Smooth muscle cell (in vitro differentiated cells): Measurements from ENCODE around the gene GALNT18. TPM values are rescaled to one million over a fixed set of nuclear protein-coding genes. Genes with fewer than 3 reads are reported as not detected.

Experiments
- DNase-seq: peaks from one replicate; lab custom pipeline; 2025; ENCODE audit not compliant: unreplicated experiment; lab: John Stamatoyannopoulos, UW
- H2AFZ ChIP-seq: fragments of 200-600 bp; sonication (generic); 2 replicates; pipeline ENCODE4 v1.6.0; 2016; ENCODE audit warnings: antibody characterized with exemption, low read depth, mild to moderate bottlenecking
- H3F3A ChIP-seq: fragments of 200-600 bp; sonication (generic); 2 replicates; pipeline ENCODE4 v1.6.0; 2017; ENCODE audit warnings: antibody characterized with exemption, low read depth
- H3K27ac ChIP-seq: fragments of 200-600 bp; sonication (generic); 2 replicates; pipeline ENCODE4 v1.5.1; 2016; ENCODE audit warnings: low read depth, mild to moderate bottlenecking
- H3K27me3 ChIP-seq: fragments of 200-600 bp; sonication (generic); 2 replicates; pipeline ENCODE4 v1.6.1; 2016; ENCODE audit warnings: low read depth, mild to moderate bottlenecking
- H3K36me3 ChIP-seq: fragments of 200-600 bp; sonication (generic); 2 replicates; pipeline ENCODE4 v1.5.1; 2016; ENCODE audit warnings: low read depth
- H3K4me1 ChIP-seq: fragments of 200-600 bp; sonication (generic); 2 replicates; pipeline ENCODE4 v1.5.1; 2016; ENCODE audit warnings: low read depth
- H3K4me2 ChIP-seq: fragments of 200-600 bp; sonication (generic); 2 replicates; pipeline ENCODE4 v1.6.0; 2016; ENCODE audit warnings: mild to moderate bottlenecking
- H3K4me3 ChIP-seq: fragments of 200-600 bp; sonication (generic); 2 replicates; pipeline ENCODE4 v1.5.1; 2016; ENCODE audit warnings: mild to moderate bottlenecking
- H3K79me2 ChIP-seq: fragments of 200-600 bp; sonication (generic); 2 replicates; pipeline ENCODE4 v1.6.0; 2016; ENCODE audit warnings: low read depth, mild to moderate bottlenecking
- H3K9ac ChIP-seq: fragments of 200-600 bp; sonication (generic); 2 replicates; pipeline ENCODE4 v1.6.0; 2016; ENCODE audit warnings: low read depth
- H3K9me3 ChIP-seq: fragments of 200-600 bp; sonication (generic); replicated peaks from 2 replicates; pipeline ENCODE4 v1.5.1; 2016; ENCODE audit warnings: low read depth
- H4K20me1 ChIP-seq: fragments of 200-600 bp; sonication (generic); 2 replicates; pipeline ENCODE4 v1.6.0; 2016; ENCODE audit warnings: low read depth
- WGBS: methylation state at CpG from one replicate; pipeline ENCODE4 v1.1.7; 2016; ENCODE audit warnings: low lambda C conversion rate; 5-methylcytosine and 5-hydroxymethylcytosine counted together
- polyA plus RNA-seq: library from polyadenylated mRNA; unstranded; fragments of >200 nt; fragmentation: Nextera tagmentation; extraction: Ambion mirVana; gene quantifications from 2 replicates; pipeline ENCODE4 v1.2.1, GENCODE V29; 2016
- total RNA-seq: library from RNA; depleted of rRNA; stranded (reverse); fragments of >200 nt; gene quantifications from 2 replicates; pipeline ENCODE4 v1.2.3, GENCODE V29; 2014
- TF ChIP-seq, protein P1 (sequence below): fragments of 200-600 bp; sonication (generic); IDR thresholded peaks from 2 replicates; pipeline ENCODE4 v1.5.1; 2017; ENCODE audit warnings: borderline replicate concordance, mild to moderate bottlenecking, antibody characterized with exemption; ENCODE audit not compliant: insufficient read depth, poor library complexity, severe bottlenecking

Gene GALNT18
- total and polyA plus RNA-seq, 2 experiments from 2014 or later = 11.5 to 16.3 TPM

DNA sequence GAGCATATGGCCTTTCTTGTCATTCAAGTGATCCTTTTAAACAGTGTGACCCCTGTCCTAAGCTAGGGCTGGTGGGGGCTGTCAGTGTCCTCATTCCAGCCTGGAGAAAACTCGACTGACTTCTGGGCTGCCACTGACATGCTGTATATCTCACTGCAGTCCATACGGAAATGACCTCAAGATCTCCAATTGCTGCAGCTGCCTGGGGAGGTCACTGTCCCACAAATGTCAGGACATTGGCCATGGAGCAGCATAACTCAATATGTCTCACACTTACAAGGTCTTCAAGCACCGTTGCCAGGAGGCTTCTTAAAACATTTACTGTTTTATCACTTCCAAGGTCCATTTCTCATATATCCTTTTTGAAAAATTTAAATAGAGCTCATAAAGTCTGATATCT lies 240.9 kb downstream of the GALNT18 start:
- Histone ChIP-seq H3F3A (no peaks in the 10 kb centered on the region), H3K9me3 (no peaks in the 10 kb centered on the region), H3K4me3 (no peak overlapping the region), H3K4me1 (no peaks in the 10 kb centered on the region), H3K79me2 (no peaks in the 10 kb centered on the region), H4K20me1 (no peaks in the 10 kb centered on the region), H3K36me3 (no peaks in the 10 kb centered on the region), H2AFZ (no peak overlapping the region), H3K9ac (no peak overlapping the region), H3K4me2 (no peak overlapping the region), H3K27me3 (no peaks in the 10 kb centered on the region), H3K27ac (no peak overlapping the region)
- TF ChIP-seq, protein P1, sequence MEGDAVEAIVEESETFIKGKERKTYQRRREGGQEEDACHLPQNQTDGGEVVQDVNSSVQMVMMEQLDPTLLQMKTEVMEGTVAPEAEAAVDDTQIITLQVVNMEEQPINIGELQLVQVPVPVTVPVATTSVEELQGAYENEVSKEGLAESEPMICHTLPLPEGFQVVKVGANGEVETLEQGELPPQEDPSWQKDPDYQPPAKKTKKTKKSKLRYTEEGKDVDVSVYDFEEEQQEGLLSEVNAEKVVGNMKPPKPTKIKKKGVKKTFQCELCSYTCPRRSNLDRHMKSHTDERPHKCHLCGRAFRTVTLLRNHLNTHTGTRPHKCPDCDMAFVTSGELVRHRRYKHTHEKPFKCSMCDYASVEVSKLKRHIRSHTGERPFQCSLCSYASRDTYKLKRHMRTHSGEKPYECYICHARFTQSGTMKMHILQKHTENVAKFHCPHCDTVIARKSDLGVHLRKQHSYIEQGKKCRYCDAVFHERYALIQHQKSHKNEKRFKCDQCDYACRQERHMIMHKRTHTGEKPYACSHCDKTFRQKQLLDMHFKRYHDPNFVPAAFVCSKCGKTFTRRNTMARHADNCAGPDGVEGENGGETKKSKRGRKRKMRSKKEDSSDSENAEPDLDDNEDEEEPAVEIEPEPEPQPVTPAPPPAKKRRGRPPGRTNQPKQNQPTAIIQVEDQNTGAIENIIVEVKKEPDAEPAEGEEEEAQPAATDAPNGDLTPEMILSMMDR = no peak
- 78% methylated on average over 3 of the region's 3 CpGs for WGBS
- no peak for DNase-seq

DNA sequence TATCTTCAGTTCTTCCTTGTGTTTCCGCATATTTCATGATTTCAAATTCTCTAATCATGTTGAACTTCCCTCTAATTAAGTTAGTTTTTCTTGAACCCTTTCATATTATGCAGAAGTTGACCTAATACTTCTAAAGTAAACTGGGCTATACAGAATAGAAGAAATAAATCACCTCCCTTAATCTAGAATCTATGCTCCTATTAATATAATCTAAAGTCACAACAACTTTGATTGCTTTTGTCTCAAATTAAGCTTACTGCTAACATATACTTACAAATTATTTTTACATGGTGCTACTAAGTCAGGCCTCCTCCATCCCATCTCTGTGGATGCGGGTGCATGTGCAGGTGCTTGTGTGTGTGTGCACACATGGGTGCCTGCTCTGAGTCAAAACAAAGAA lies 241.5 kb downstream of the GALNT18 start:
- TF ChIP-seq, protein P1 = no peak
- H3K9ac ChIP-seq = no peak overlapping the region
- no peaks in the 10 kb centered on the region for H3K27me3 ChIP-seq
- H3K79me2 ChIP-seq = no peaks in the 10 kb centered on the region
- no peak overlapping the region for H3K4me3 ChIP-seq
- no peak overlapping the region for H3K4me2 ChIP-seq
- H3K27ac ChIP-seq = no peak overlapping the region
- H3K36me3 ChIP-seq = no peaks in the 10 kb centered on the region
- WGBS = 97% methylated on average over 2 of the region's 2 CpGs
- no peaks in the 10 kb centered on the region for H3K4me1 ChIP-seq
- no peaks in the 10 kb centered on the region for H4K20me1 ChIP-seq
- no peaks in the 10 kb centered on the region for H3K9me3 ChIP-seq
- no peaks in the 10 kb centered on the region for H3F3A ChIP-seq
- no peak overlapping the region for H2AFZ ChIP-seq
- no peak for DNase-seq

DNA sequence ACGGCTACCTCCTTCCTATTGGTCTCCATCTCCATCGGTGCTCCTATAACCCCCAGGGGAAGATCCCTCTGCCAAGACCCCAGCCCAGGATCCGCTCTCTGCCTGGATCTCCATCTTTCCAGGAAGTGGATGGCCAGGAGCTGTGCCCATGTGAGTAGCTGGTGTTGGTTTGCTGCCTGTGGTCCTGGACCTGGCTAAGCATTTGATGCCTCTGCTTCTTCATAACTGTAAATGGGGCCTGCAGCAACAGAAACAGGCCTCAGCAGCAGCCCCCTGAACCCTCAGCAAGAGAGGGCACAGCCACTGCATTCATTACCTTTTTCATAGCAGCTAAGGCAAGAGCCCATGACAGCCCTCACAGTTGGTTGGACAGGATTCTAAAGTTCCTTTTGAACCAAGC lies 242.1 kb downstream of the GALNT18 start:
- Histone ChIP-seq H3K79me2 (no peaks in the 10 kb centered on the region), H3K4me3 (no peak overlapping the region), H3K4me1 (no peaks in the 10 kb centered on the region), H2AFZ (no peak overlapping the region), H3F3A (no peaks in the 10 kb centered on the region), H3K9me3 (no peaks in the 10 kb centered on the region), H3K36me3 (no peaks in the 10 kb centered on the region), H3K4me2 (no peak overlapping the region), H3K27me3 (no peaks in the 10 kb centered on the region), H3K9ac (no peak overlapping the region), H3K27ac (no peak overlapping the region), H4K20me1 (no peaks in the 10 kb centered on the region)
- DNase-seq = no peak
- WGBS = 95% methylated on average over 3 of the region's 3 CpGs
- TF ChIP-seq, protein P1 = no peak

GRCh38 chr11:11378184-11378940 lies 243.4 kb downstream of the GALNT18 start:
- Histone ChIP-seq H3K4me3 (no peak overlapping the region), H3K27me3 (no peaks in the 10 kb centered on the region), H3K79me2 (no peaks in the 10 kb centered on the region), H3K4me2 (no peak overlapping the region), H2AFZ (no peak overlapping the region), H4K20me1 (no peaks in the 10 kb centered on the region), H3K9me3 (no peaks in the 10 kb centered on the region), H3K27ac (no peak overlapping the region), H3K36me3 (no peaks in the 10 kb centered on the region), H3K4me1 (no peaks in the 10 kb centered on the region), H3F3A (no peaks in the 10 kb centered on the region), H3K9ac (no peak overlapping the region)
- WGBS = 86% methylated on average over 7 of the region's 8 CpGs
- TF ChIP-seq, protein P1 = no peak
- DNase-seq = no peak
